ENCODE data around the gene LNP1.
A peak's percentile ranks its signal among the peaks of the same experiment; 100 is the strongest.

The LNP1 gene

GRCh38 chr3:100492059-100493006 lies 91.0 kb downstream of the LNP1 start, which contains the start of gene TMEM45A:
Gene TMEM45A (plus strand): TSS chr3:100492619. CDS start chr3:100555212, 62,593 bp downstream.
- peak within 1 kb of the TSS; percentile 87 for H3K9ac ChIP-seq (ENCODE audit: low read depth, low read length)
- peak within 1 kb of the TSS; percentile 76 for H3K4me2 ChIP-seq (ENCODE audit: low read length)
- peaks cover 18% of the 10 kb centered on the region for H3K4me1 ChIP-seq (ENCODE audit: control insufficient read depth, insufficient read depth, low read length)
- H3K9me3 ChIP-seq (replicated peaks; ENCODE audit: low read length), result no peaks in the 10 kb centered on the region
- H3K4me3 ChIP-seq (ENCODE audit: low read length), result peak within 1 kb of the TSS; percentile 71
- H3K27me3 ChIP-seq (ENCODE audit: control insufficient read depth, insufficient read depth, low read length), result no peaks in the 10 kb centered on the region
- no peaks in the 10 kb centered on the region for H3K36me3 ChIP-seq (ENCODE audit: insufficient read depth, low read length)

DNA sequence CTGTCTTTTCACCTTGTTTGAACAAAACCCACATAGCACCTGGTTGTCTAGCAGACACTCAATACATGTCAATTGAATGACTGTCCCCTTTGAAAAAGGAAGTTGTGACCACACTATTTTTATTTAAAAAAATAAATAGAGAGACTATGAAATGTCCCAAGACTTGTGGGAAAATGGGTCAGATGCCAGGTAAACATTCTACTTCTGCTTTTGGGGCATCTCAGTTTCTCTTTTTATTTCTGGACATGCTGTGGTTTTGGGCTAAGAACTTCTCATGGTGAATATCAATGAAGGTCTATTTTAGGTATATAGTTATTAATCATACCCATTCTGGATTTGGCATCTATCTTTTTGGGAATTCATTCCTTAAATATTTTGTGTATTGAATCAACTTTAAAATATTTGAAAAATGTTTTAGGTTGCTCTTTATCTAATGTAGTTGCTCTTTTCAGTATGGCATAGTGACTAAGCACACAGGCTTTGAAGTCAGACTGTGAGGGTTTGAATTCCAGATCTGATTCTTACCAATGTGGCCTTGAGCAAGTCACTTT lies 95.4 kb downstream of the LNP1 start:
- no peaks in the 10 kb centered on the region for H3K27me3 ChIP-seq (ENCODE audit: control insufficient read depth, insufficient read depth, low read length)
- H3K4me2 ChIP-seq (ENCODE audit: low read length), result peak overlapping the region; percentile 8
- H3K4me1 ChIP-seq (ENCODE audit: control insufficient read depth, insufficient read depth, low read length), result peaks cover 17% of the 10 kb centered on the region
- H3K9me3 ChIP-seq (replicated peaks; ENCODE audit: low read length), result no peaks in the 10 kb centered on the region
- H3K36me3 ChIP-seq (ENCODE audit: insufficient read depth, low read length), result no peaks in the 10 kb centered on the region
- H3K4me3 ChIP-seq (ENCODE audit: low read length), result no peak overlapping the region
- no peak overlapping the region for H3K9ac ChIP-seq (ENCODE audit: low read depth, low read length)

GRCh38 chr3:100499651-100500050 lies 98.3 kb downstream of the LNP1 start:
- no peaks in the 10 kb centered on the region for H3K27me3 ChIP-seq (ENCODE audit: control insufficient read depth, insufficient read depth, low read length)
- peaks cover 16% of the 10 kb centered on the region for H3K4me1 ChIP-seq (ENCODE audit: control insufficient read depth, insufficient read depth, low read length)
- no peaks in the 10 kb centered on the region for H3K36me3 ChIP-seq (ENCODE audit: insufficient read depth, low read length)
- no peaks in the 10 kb centered on the region for H3K9me3 ChIP-seq (replicated peaks; ENCODE audit: low read length)
- no peak overlapping the region for H3K9ac ChIP-seq (ENCODE audit: low read depth, low read length)
- no peak overlapping the region for H3K4me3 ChIP-seq (ENCODE audit: low read length)
- no peak overlapping the region for H3K4me2 ChIP-seq (ENCODE audit: low read length)

DNA sequence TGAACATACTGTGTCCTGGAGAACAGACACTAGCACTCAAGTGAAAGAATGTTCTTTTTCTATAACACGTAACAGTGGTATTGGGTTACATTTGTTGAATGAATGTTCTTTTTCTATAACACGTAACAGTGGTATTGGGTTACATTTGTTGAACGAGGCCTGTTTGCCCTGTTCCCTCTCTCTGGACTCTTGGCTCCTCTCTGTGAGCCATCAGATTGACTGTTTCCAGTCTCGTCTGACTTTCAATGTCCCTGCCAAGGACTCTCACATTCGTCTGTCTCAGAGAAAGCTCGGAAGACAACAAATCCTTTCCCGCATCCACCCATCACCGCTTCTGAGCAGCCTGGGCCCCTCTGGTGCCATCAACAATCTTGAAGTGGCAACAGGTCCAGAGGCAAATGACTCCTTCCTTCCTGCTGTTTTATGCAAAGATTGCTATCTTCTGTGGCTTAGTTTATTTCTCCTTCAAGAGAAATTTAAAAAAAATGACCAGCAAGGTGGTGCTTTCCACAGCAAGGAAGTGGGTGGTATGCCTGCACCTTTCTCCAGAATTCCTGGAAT lies 99.1 kb downstream of the LNP1 start:
- H3K27me3 ChIP-seq (ENCODE audit: control insufficient read depth, insufficient read depth, low read length), result no peaks in the 10 kb centered on the region
- H3K9ac ChIP-seq (ENCODE audit: low read depth, low read length), result no peak overlapping the region
- H3K36me3 ChIP-seq (ENCODE audit: insufficient read depth, low read length), result no peaks in the 10 kb centered on the region
- no peak overlapping the region for H3K4me3 ChIP-seq (ENCODE audit: low read length)
- no peaks in the 10 kb centered on the region for H3K9me3 ChIP-seq (replicated peaks; ENCODE audit: low read length)
- no peak overlapping the region for H3K4me2 ChIP-seq (ENCODE audit: low read length)
- peaks cover 16% of the 10 kb centered on the region for H3K4me1 ChIP-seq (ENCODE audit: control insufficient read depth, insufficient read depth, low read length)

GRCh38 chr3:100503448-100503847 lies 102.1 kb downstream of the LNP1 start:
- Histone ChIP-seq H3K36me3 (ENCODE audit: insufficient read depth, low read length) (no peaks in the 10 kb centered on the region), H3K27me3 (ENCODE audit: control insufficient read depth, insufficient read depth, low read length) (no peaks in the 10 kb centered on the region), H3K9me3 (replicated peaks; ENCODE audit: low read length) (no peaks in the 10 kb centered on the region), H3K9ac (ENCODE audit: low read depth, low read length) (no peak overlapping the region), H3K4me1 (ENCODE audit: control insufficient read depth, insufficient read depth, low read length) (peaks cover 11% of the 10 kb centered on the region), H3K4me2 (ENCODE audit: low read length) (no peak overlapping the region), H3K4me3 (ENCODE audit: low read length) (no peak overlapping the region)
